ENCODE measurements around the gene CALM3. TPM values are rescaled to one million over a fixed set of nuclear protein-coding genes. Genes with fewer than 3 reads are reported as not detected.
"Not testable (repeated sequence)": the region's sequence is repeated elsewhere in the genome, so short reads cannot be mapped to it uniquely, and the experiment has no call there.

The CALM3 gene
- total and polyA plus RNA-seq, 2 donors from 2014 or later: 217 to 350 TPM

- no peak for FAIRE-seq
- H3K4me1 ChIP-seq (ENCODE audit: control insufficient read depth in 2 of 3, insufficient read depth in 2 of 3, low read depth in 1 of 3, low read length in 3 of 3): peaks cover 0 to 13% (median 10%) of the 10 kb centered on the region in 3 donors
Observed at GRCh38 chr19:46624958-46625661, 24.0 kb downstream of the CALM3 start, which contains the start of gene PTGIR. Gene PTGIR, minus strand, starts transcription at chr19:46625089. Its CDS starts 864 bp downstream, at chr19:46624225.

GRCh38 chr19:46625731-46626130 lies 24.6 kb downstream of the CALM3 start:
- FAIRE-seq: no peak
- H3K4me3 ChIP-seq (ENCODE audit: low read length in 3 of 3): peak overlapping the region in 1 of 3 donors; percentile 17
- no peaks in the 10 kb centered on the region for H3K27me3 ChIP-seq (ENCODE audit: control insufficient read depth, insufficient read depth, low read length)
- DNase-seq: no peak
- TF ChIP-seq CTCF (IDR thresholded peaks at IDR 0.05; ENCODE audit: borderline replicate concordance, extremely low read depth, insufficient read depth): no peak
- no peaks in the 10 kb centered on the region for H3K9me3 ChIP-seq (ENCODE audit: control insufficient read depth in 2 of 3, insufficient read depth in 1 of 3, low read length in 3 of 3)
- H3K27ac ChIP-seq (ENCODE audit: low read depth in 2 of 2, low read length in 2 of 2): peak overlapping the region; percentile 79 to 96
- H3K4me1 ChIP-seq (ENCODE audit: control insufficient read depth in 2 of 3, insufficient read depth in 2 of 3, low read depth in 1 of 3, low read length in 3 of 3): peaks cover 0 to 13% (median 10%) of the 10 kb centered on the region in 3 donors
- peak overlapping the region in 1 of 3 donors; percentile 34 for H3K9ac ChIP-seq (ENCODE audit: low read length in 3 of 3)
- intact Hi-C loops (cut with DNase I): no loop called here
- no peaks in the 10 kb centered on the region for H3K36me3 ChIP-seq (ENCODE audit: control insufficient read depth in 2 of 3, insufficient read depth in 3 of 3, low read length in 3 of 3)

More at GRCh38 chr19:46624958-46625661, 24.0 kb downstream of the CALM3 start, which contains the start of gene PTGIR:
- intact Hi-C loops (cut with DNase I): no loop called here
- peak in 3 of 5 donors; percentile 45 to 92 (median 84) for DNase-seq
- Histone ChIP-seq H3K27me3 (ENCODE audit: control insufficient read depth, insufficient read depth, low read length) (no peaks in the 10 kb centered on the region), H3K36me3 (ENCODE audit: control insufficient read depth in 2 of 3, insufficient read depth in 3 of 3, low read length in 3 of 3) (no peaks in the 10 kb centered on the region), H3K9ac (ENCODE audit: low read length in 3 of 3) (peak within 1 kb of the TSS in 2 of 3 donors; percentile 34 to 41), H3K9me3 (ENCODE audit: control insufficient read depth in 2 of 3, insufficient read depth in 1 of 3, low read length in 3 of 3) (no peaks in the 10 kb centered on the region), H3K27ac (ENCODE audit: low read depth in 2 of 2, low read length in 2 of 2) (peak within 1 kb of the TSS; percentile 79 to 96), H3K4me3 (ENCODE audit: low read length in 3 of 3) (peak within 1 kb of the TSS in 2 of 3 donors; percentile 38 to 44)
- no peak for TF ChIP-seq CTCF (IDR thresholded peaks at IDR 0.05; ENCODE audit: borderline replicate concordance, extremely low read depth, insufficient read depth)

- H3K27ac ChIP-seq (ENCODE audit: low read depth in 2 of 2, low read length in 2 of 2): peak overlapping the region; percentile 79 to 96
- H3K27me3 ChIP-seq (ENCODE audit: control insufficient read depth, insufficient read depth, low read length): no peaks in the 10 kb centered on the region
- H3K4me1 ChIP-seq (ENCODE audit: control insufficient read depth in 2 of 3, insufficient read depth in 2 of 3, low read depth in 1 of 3, low read length in 3 of 3): peaks cover 0 to 13% (median 10%) of the 10 kb centered on the region in 3 donors
- intact Hi-C loops (cut with DNase I): no loop called here
- H3K9me3 ChIP-seq (ENCODE audit: control insufficient read depth in 2 of 3, insufficient read depth in 1 of 3, low read length in 3 of 3): no peaks in the 10 kb centered on the region
- FAIRE-seq (no peak), DNase-seq (peak in 1 of 5 donors; percentile 59)
- no peak overlapping the region for H3K9ac ChIP-seq (ENCODE audit: low read length in 3 of 3)
- H3K4me3 ChIP-seq (ENCODE audit: low read length in 3 of 3): no peak overlapping the region
- TF ChIP-seq CTCF (IDR thresholded peaks at IDR 0.05; ENCODE audit: borderline replicate concordance, extremely low read depth, insufficient read depth): no peak
- no peaks in the 10 kb centered on the region for H3K36me3 ChIP-seq (ENCODE audit: control insufficient read depth in 2 of 3, insufficient read depth in 3 of 3, low read length in 3 of 3)
Observed at GRCh38 chr19:46626446-46626845, 25.3 kb downstream of the CALM3 start.

- H3K4me3 ChIP-seq (ENCODE audit: low read length in 3 of 3); H3K36me3 ChIP-seq (ENCODE audit: control insufficient read depth in 2 of 3, insufficient read depth in 3 of 3, low read length in 3 of 3); FAIRE-seq; intact Hi-C loops (cut with DNase I); DNase-seq; H3K27me3 ChIP-seq (ENCODE audit: control insufficient read depth, insufficient read depth, low read length); H3K9me3 ChIP-seq (ENCODE audit: control insufficient read depth in 2 of 3, insufficient read depth in 1 of 3, low read length in 3 of 3); H3K9ac ChIP-seq (ENCODE audit: low read length in 3 of 3); H3K27ac ChIP-seq (ENCODE audit: low read depth in 2 of 2, low read length in 2 of 2): not testable (repeated sequence)
- H3K4me1 ChIP-seq (ENCODE audit: control insufficient read depth in 2 of 3, insufficient read depth in 2 of 3, low read depth in 1 of 3, low read length in 3 of 3): peaks cover 0 to 18% (median 18%) of the 10 kb centered on the region in 3 donors
Observed at GRCh38 chr19:46628970-46629369, 27.8 kb downstream of the CALM3 start.

Data from kidney (tissue), 14 donors.